HCT116 (cell line): ENCODE results near the gene HAO1. TPM values are rescaled to one million over a fixed set of nuclear protein-coding genes. Genes with fewer than 3 reads are reported as not detected.

Experiments used
- ATAC-seq: fragments of 200-7000 bp; cut with Tn5 transposase; 2 replicates; pipeline ENCODE4 v1.9.1; 2020; ENCODE audit warnings: mild to moderate bottlenecking, moderate library complexity
- BruUV-seq: library from RNA; stranded (reverse); fragments of 400-500 nt; replicated peaks from 2 replicates; lab custom pipeline; 2021; lab: Mats Ljungman, UMichigan
- CTCF ChIA-PET: fragments of 300-600 bp; sonication (Branson Sonifier 250); formaldehyde crosslinking; loops from one replicate; lab custom pipeline; 2021; ENCODE audit warnings: antibody characterized with exemption; lab: Charles Lee
- POLR2A ChIA-PET: fragments of 300-600, 350-600 bp; sonication (Branson Sonifier 250); formaldehyde crosslinking; loops from one replicate; lab custom pipeline; 2021; ENCODE audit warnings: antibody characterized with exemption; lab: Charles Lee
- RAD21 ChIA-PET, 2 experiments: fragments of 300-600 bp; sonication (Branson Sonifier 250); formaldehyde crosslinking; loops; one replicate each; lab custom pipeline; 2023; ENCODE audit warnings: low total read pairs in 2 of 2; ENCODE audit not compliant: uncharacterized antibody in 2 of 2, unreplicated experiment in 2 of 2, low non-redundant PET in 1 of 2; lab: Charles Lee
- DNase-seq: peaks from one replicate; pipeline ENCODE4 v3.0.0-alpha.2; 2010; ENCODE audit warnings: low read depth, low spot score
- H2AFZ ChIP-seq: fragments of 200-600 bp; shearing (Covaris generic), sonication (generic); 2 replicates; pipeline ENCODE4 v1.6.1; 2017; ENCODE audit warnings: low read depth, mixed run types, mixed read lengths, antibody characterized with exemption, low read length; ENCODE audit not compliant: poor library complexity, severe bottlenecking
- H3K27ac ChIP-seq: 2 replicates; pipeline ENCODE4 v1.5.1; 2012; ENCODE audit warnings: low read depth, low read length
- H3K27me3 ChIP-seq: fragments of 200-600 bp; sonication (generic); 2 replicates; pipeline ENCODE4 v1.6.1; 2016; ENCODE audit warnings: mixed run types, low read length, mixed read lengths; ENCODE audit not compliant: insufficient read depth
- H3K36me3 ChIP-seq, 2 experiments: fragments of 200-500 bp in 1 of 2; fragments of 200-600 bp in 1 of 2; sonication (Bioruptor generic) in 1 of 2; sonication (generic) in 1 of 2; 2 replicates each; pipeline versions ENCODE4 v1.5.1 to v1.6.1; 2014 to 2016; ENCODE audit warnings: low read length in 2 of 2, inconsistent platforms in 1 of 2, mixed read lengths in 1 of 2, mixed run types in 1 of 2; ENCODE audit not compliant: insufficient read depth in 2 of 2, control insufficient read depth in 1 of 2
- H3K4me1 ChIP-seq, 2 experiments: fragments of 200-600 bp in 1 of 2; sonication (generic) in 1 of 2; 2 replicates each; pipeline versions ENCODE4 v1.5.1 to v1.6.1; 2012 to 2017; ENCODE audit warnings: low read length in 2 of 2, inconsistent platforms in 1 of 2, mild to moderate bottlenecking in 1 of 2, mixed read lengths in 1 of 2, mixed run types in 1 of 2, moderate library complexity in 1 of 2; ENCODE audit not compliant: insufficient read depth in 2 of 2, control insufficient read depth in 1 of 2
- H3K4me2 ChIP-seq: fragments of 200-600 bp; sonication (generic); 2 replicates; pipeline ENCODE4 v1.6.1; 2017; ENCODE audit warnings: mixed run types, low read length, mixed read lengths
- H3K4me3 ChIP-seq, 2 experiments: fragments of 200-600 bp in 1 of 2; sonication (generic) in 1 of 2; replicated peaks in 1 of 2; 2 replicates each; pipeline ENCODE4 v1.5.1; 2011 to 2016; ENCODE audit warnings: low read length in 2 of 2, control low read depth in 1 of 2, low read depth in 1 of 2, mild to moderate bottlenecking in 1 of 2, mixed read lengths in 1 of 2, mixed run types in 1 of 2
- H3K79me2 ChIP-seq: fragments of 200-600 bp; sonication (generic); 2 replicates; pipeline ENCODE4 v1.6.1; 2017; ENCODE audit warnings: mild to moderate bottlenecking, mixed run types, low read length, moderate library complexity, mixed read lengths; ENCODE audit not compliant: insufficient read depth
- H3K9ac ChIP-seq: fragments of 200-600 bp; sonication (generic); 2 replicates; pipeline ENCODE4 v1.6.1; 2016; ENCODE audit warnings: low read length, mixed read lengths
- H3K9me2 ChIP-seq: fragments of 200-600 bp; sonication (generic), shearing (Covaris generic); 2 replicates; pipeline ENCODE4 v1.6.1; 2017; ENCODE audit warnings: mixed run types, mild to moderate bottlenecking, moderate library complexity; ENCODE audit not compliant: insufficient read depth
- H3K9me3 ChIP-seq, 2 experiments: fragments of 200-500 bp in 1 of 2; fragments of 200-600 bp in 1 of 2; sonication (Bioruptor generic) in 1 of 2; sonication (generic) in 1 of 2; 2 replicates each; pipeline ENCODE4 v1.6.1; 2014 to 2017; ENCODE audit warnings: low read length in 2 of 2, mixed read lengths in 2 of 2, inconsistent platforms in 1 of 2, low read depth in 1 of 2, mild to moderate bottlenecking in 1 of 2, mixed run types in 1 of 2, moderate library complexity in 1 of 2; ENCODE audit not compliant: control insufficient read depth in 1 of 2, insufficient read depth in 1 of 2
- H4K20me1 ChIP-seq: fragments of 200-600 bp; sonication (generic), shearing (Covaris generic); 2 replicates; pipeline ENCODE4 v1.6.1; 2017; ENCODE audit warnings: mixed run types, mild to moderate bottlenecking, moderate library complexity; ENCODE audit not compliant: insufficient read depth
- CEBPB ChIP-seq: IDR thresholded peaks from 2 replicates; pipeline ENCODE4 v1.6.1; 2012; ENCODE audit warnings: low read depth
- RAD21 ChIP-seq: IDR thresholded peaks from 2 replicates; pipeline ENCODE4 v1.6.1; 2012; ENCODE audit warnings: low read depth, mild to moderate bottlenecking
- ZFX ChIP-seq: fragments of 450-650 bp; IDR thresholded peaks from 2 replicates; pipeline ENCODE4 v1.6.1; 2017
- intact Hi-C: fragments of 100-400 bp; cut with micrococcal nuclease; formaldehyde crosslinking; loops from 2 replicates; pipeline ENCODE4 v1.10.0; 2022
- total RNA-seq: library from RNA; stranded (reverse); gene quantifications from one replicate; pipeline ENCODE4 v1.2.1, GENCODE V29; 2021; ENCODE audit not compliant: unreplicated experiment
- TF ChIP-seq, protein P1 (sequence below): IDR thresholded peaks from 2 replicates; pipeline ENCODE4 v1.6.1; 2012
- TF ChIP-seq, protein P2 (sequence below), 3 experiments: fragments of 200-600 bp in 1 of 3; sonication (generic) in 1 of 3; IDR thresholded peaks in 2 of 3; conservative IDR thresholded peaks in 1 of 3; 2 replicates each; pipeline ENCODE4 v1.5.1; 2012 to 2017; ENCODE audit warnings: low read depth in 2 of 3, low read length in 2 of 3, antibody characterized with exemption in 1 of 3, borderline replicate concordance in 1 of 3, control low read depth in 1 of 3, mild to moderate bottlenecking in 1 of 3, mixed read lengths in 1 of 3, mixed run types in 1 of 3, moderate library complexity in 1 of 3; ENCODE audit not compliant: insufficient read depth in 1 of 3

Gene HAO1
- total RNA-seq, 1 experiment from 2014 or later = 0.12 TPM

DNA sequence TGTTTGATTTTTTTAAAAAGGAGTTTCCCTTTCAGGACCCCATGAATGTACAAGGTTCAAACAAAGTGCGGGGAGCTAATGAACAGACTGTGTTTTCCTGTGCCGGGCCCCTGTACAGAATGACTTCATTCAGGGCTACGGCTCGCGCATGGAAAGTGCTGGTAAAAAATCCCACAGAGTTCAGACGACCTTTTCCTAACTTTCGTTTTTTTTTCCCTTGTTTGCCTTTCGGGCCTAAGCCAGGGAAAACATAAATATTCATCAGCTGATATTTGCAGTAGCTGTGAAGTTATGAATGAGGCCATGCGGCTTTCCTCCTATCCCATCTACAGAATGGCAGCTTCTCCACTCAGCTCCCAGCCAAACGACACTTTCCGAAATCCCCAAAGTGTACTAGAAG lies 74.0 kb downstream of the HAO1 start:
- Histone ChIP-seq H3K36me3 (no peaks in the 10 kb centered on the region), H4K20me1 (no peaks in the 10 kb centered on the region), H3K27me3 (no peaks in the 10 kb centered on the region), H3K9me3 (no peaks in the 10 kb centered on the region), H3K4me1 (no peaks in the 10 kb centered on the region), H2AFZ (no peak overlapping the region), H3K4me2 (no peak overlapping the region), H3K27ac (no peak overlapping the region), H3K4me3 (no peak overlapping the region), H3K9ac (no peak overlapping the region), H3K9me2 (no peaks in the 10 kb centered on the region), H3K79me2 (no peaks in the 10 kb centered on the region)
- ATAC-seq (no peak), DNase-seq (no peak)
- ChIA-PET POLR2A (no interaction called here), RAD21 (no interaction called here), CTCF (no interaction called here)
- TF ChIP-seq, protein P1, sequence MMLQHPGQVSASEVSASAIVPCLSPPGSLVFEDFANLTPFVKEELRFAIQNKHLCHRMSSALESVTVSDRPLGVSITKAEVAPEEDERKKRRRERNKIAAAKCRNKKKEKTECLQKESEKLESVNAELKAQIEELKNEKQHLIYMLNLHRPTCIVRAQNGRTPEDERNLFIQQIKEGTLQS = no peak
- TF ChIP-seq CEBPB = no peak
- intact Hi-C loops = no loop called here
- BruUV-seq = no TSS peak

DNA sequence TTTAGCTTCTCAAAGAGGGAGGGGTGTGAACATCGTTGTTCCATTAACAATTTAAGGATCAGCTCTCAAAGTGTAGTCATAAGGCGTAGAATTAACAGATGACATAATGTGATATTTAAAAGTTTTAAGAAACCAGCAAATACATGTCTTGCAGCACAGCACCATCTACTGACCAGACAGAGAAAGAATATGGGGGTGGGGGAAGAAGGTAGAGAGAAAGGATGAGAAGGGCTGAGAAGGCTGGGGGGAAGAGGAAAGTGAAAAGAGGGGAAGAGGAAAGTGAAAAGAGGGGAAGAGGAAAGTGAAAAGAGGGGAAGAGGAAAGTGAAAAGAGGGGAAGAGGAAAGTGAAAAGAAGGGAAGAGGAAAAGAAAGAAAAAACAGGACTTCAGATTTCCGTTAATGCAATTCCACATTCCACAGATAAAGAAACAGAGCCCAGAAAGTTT lies 80.9 kb downstream of the HAO1 start:
- no peaks in the 10 kb centered on the region for H3K27me3 ChIP-seq

More for the DNA sequence above, 80.9 kb downstream of the HAO1 start:
- ChIA-PET RAD21 (no interaction called here), POLR2A (no interaction called here), CTCF (interaction anchor here (0.7 to 1.0 kb wide), 2 partner anchors 613 to 1594 kb away, joined by 3 to 5 read pairs; no protein-coding TSS in a partner anchor)
- no peak overlapping the region for H3K9ac ChIP-seq
- DNase-seq = no peak
- peak; percentile 66 for TF ChIP-seq RAD21
- TF ChIP-seq, protein P2, sequence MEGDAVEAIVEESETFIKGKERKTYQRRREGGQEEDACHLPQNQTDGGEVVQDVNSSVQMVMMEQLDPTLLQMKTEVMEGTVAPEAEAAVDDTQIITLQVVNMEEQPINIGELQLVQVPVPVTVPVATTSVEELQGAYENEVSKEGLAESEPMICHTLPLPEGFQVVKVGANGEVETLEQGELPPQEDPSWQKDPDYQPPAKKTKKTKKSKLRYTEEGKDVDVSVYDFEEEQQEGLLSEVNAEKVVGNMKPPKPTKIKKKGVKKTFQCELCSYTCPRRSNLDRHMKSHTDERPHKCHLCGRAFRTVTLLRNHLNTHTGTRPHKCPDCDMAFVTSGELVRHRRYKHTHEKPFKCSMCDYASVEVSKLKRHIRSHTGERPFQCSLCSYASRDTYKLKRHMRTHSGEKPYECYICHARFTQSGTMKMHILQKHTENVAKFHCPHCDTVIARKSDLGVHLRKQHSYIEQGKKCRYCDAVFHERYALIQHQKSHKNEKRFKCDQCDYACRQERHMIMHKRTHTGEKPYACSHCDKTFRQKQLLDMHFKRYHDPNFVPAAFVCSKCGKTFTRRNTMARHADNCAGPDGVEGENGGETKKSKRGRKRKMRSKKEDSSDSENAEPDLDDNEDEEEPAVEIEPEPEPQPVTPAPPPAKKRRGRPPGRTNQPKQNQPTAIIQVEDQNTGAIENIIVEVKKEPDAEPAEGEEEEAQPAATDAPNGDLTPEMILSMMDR (IDR thresholded peaks at IDR 0.05 in 2 of 3, conservative IDR thresholded peaks at IDR 0.05 in 1 of 3; ENCODE audit: borderline replicate concordance in 1 of 3, insufficient read depth in 1 of 3, low read depth in 2 of 3, low read length in 2 of 3) = peak; percentile 32 to 69 (median 52); a peak in 5 of 6 replicates
- no peak for TF ChIP-seq ZFX
- no TSS peak for BruUV-seq
- no peak overlapping the region for H3K4me2 ChIP-seq
- no peaks in the 10 kb centered on the region for H3K36me3 ChIP-seq
- H2AFZ ChIP-seq = no peak overlapping the region
- intact Hi-C loops = loop anchor here (1.0 to 10.0 kb wide), 3 partner anchors 1030 to 1681 kb away; partner anchors contain the start of gene BMP2
- no peak overlapping the region for H3K27ac ChIP-seq
- H3K9me3 ChIP-seq = no peaks in the 10 kb centered on the region
- peak; percentile 47; the same call in 1 of the 2 replicates for ATAC-seq
- H3K4me3 ChIP-seq = no peak overlapping the region
- H3K9me2 ChIP-seq = no peaks in the 10 kb centered on the region
- no peaks in the 10 kb centered on the region for H4K20me1 ChIP-seq
- no peaks in the 10 kb centered on the region for H3K79me2 ChIP-seq
- peaks cover 0 to 15% of the 10 kb centered on the region in 2 experiments; a peak in 2 of 4 replicates for H3K4me1 ChIP-seq
